H1 (cell line): ENCODE data around the gene RGR.

Experiments used
- ATF2 ChIP-seq: IDR thresholded peaks from 2 replicates; pipeline ENCODE4 v1.6.1; 2012; ENCODE audit warnings: low read length, inconsistent platforms
- BACH1 ChIP-seq: IDR thresholded peaks from 2 replicates; pipeline ENCODE4 v1.6.1; 2012; ENCODE audit warnings: low read length, improper control_type of control experiment
- CREB1 ChIP-seq: IDR thresholded peaks from 2 replicates; pipeline ENCODE4 v1.6.1; 2012; ENCODE audit warnings: inconsistent platforms
- CTCF ChIP-seq, 3 experiments: IDR thresholded peaks; 1 replicate in 2 of 3; 2 replicates in 1 of 3; pipeline versions ENCODE4 v1.5.1 to v1.6.1; 2011; ENCODE audit warnings: low read length in 3 of 3, mild to moderate bottlenecking in 3 of 3, inconsistent platforms in 2 of 3, low read depth in 1 of 3, moderate library complexity in 1 of 3; ENCODE audit not compliant: insufficient read depth in 1 of 3; ENCODE audit errors: control extremely low read depth in 1 of 3
- E2F6 ChIP-seq: IDR thresholded peaks from 2 replicates; pipeline ENCODE4 v1.6.1; 2012; ENCODE audit warnings: inconsistent platforms
- EZH2 ChIP-seq: fragments of 200-600 bp; sonication (generic); IDR thresholded peaks from 2 replicates; pipeline ENCODE4 v1.7.1; 2012; ENCODE audit warnings: low read depth, mild to moderate bottlenecking, moderate library complexity, low read length, inconsistent platforms; ENCODE audit not compliant: severe bottlenecking
- JUN ChIP-seq: IDR thresholded peaks from 2 replicates; pipeline ENCODE4 v1.6.1; 2011; ENCODE audit warnings: low read depth, mild to moderate bottlenecking, improper control_type of control experiment, low read length
- MAX ChIP-seq: IDR thresholded peaks from 2 replicates; pipeline ENCODE4 v1.6.1; 2012; ENCODE audit warnings: inconsistent platforms
- POLR2A ChIP-seq, 2 experiments: IDR thresholded peaks; 1 replicate in 1 of 2; 2 replicates in 1 of 2; pipeline ENCODE4 v1.6.1; 2011; ENCODE audit warnings: low read depth in 2 of 2, low read length in 2 of 2, mild to moderate bottlenecking in 2 of 2; ENCODE audit errors: control extremely low read depth in 1 of 2
- POLR2AphosphoS5 ChIP-seq: IDR thresholded peaks from 2 replicates; pipeline ENCODE4 v1.6.1; 2011; ENCODE audit warnings: low read depth, low read length
- RAD21 ChIP-seq, 2 experiments: IDR thresholded peaks in 1 of 2; conservative IDR thresholded peaks in 1 of 2; 2 replicates each; pipeline ENCODE4 v1.6.1; 2011; ENCODE audit warnings: low read depth in 2 of 2, low read length in 2 of 2, improper control_type of control experiment in 1 of 2, inconsistent platforms in 1 of 2, mild to moderate bottlenecking in 1 of 2, moderate library complexity in 1 of 2
- RFX5 ChIP-seq: IDR thresholded peaks from 2 replicates; pipeline ENCODE4 v1.6.1; 2011; ENCODE audit warnings: low read depth, low read length, improper control_type of control experiment, borderline replicate concordance
- SP2 ChIP-seq: IDR thresholded peaks from 2 replicates; pipeline ENCODE4 v1.6.1; 2012; ENCODE audit warnings: mild to moderate bottlenecking, low read length, inconsistent platforms
- USF2 ChIP-seq: IDR thresholded peaks from 2 replicates; pipeline ENCODE4 v1.6.1; 2011; ENCODE audit warnings: low read length, improper control_type of control experiment

DNA sequence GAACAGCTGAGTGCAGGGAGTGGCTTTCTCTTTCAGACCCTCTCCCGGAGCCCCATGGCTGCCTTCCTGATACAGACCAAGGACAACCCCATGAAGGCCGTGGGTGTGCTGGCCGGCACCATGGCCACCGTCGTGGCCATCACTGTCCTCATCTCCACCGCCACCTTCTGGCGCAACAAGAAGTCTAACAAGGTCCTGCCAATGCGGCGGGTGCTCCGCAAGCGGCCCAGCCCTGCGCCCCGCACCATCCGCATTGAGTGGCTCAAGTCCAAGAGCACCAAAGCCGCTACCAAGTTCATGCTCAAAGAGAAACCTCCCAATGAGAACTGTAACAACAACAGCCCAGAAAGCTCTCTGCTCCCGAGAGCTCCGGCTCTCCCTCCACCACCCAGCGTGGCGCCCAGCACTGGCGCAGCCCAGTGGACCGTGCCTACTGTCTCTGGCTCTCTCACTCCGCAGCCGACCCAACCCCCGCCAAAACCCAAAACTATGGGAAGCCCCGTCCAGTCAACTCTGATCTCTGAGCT lies 30.7 kb upstream of the RGR start:
- no peak; a peak in 1 of 4 replicates for TF ChIP-seq RAD21 (IDR thresholded peaks at IDR 0.05 in 1 of 2, conservative IDR thresholded peaks at IDR 0.05 in 1 of 2; ENCODE audit: low read depth in 2 of 2, low read length in 2 of 2)
- no peak for TF ChIP-seq POLR2A (IDR thresholded peaks at IDR 0.05; ENCODE audit: control extremely low read depth in 1 of 2, low read depth in 2 of 2, low read length in 2 of 2)
- no peak for TF ChIP-seq USF2
- TF ChIP-seq POLR2AphosphoS5: no peak
- no peak for TF ChIP-seq BACH1
- TF ChIP-seq MAX: no peak
- TF ChIP-seq ATF2: no peak
- no peak for TF ChIP-seq E2F6
- no peak for TF ChIP-seq EZH2
- TF ChIP-seq JUN: no peak
- peak in 2 of 3 experiments; percentile 2 to 28; a peak in 2 of 4 replicates for TF ChIP-seq CTCF (IDR thresholded peaks at IDR 0.05; ENCODE audit: control extremely low read depth in 1 of 3, insufficient read depth in 1 of 3, low read depth in 1 of 3, low read length in 3 of 3)
- no peak for TF ChIP-seq SP2
- TF ChIP-seq CREB1: no peak
- no peak for TF ChIP-seq RFX5
